Natural killer cell treated with Interleukin-12 subunit alpha and Interleukin-12 subunit beta and Interleukin-15 and Interleukin-18, amount 100 ng/mL, for 72 hours (primary cell): Measurements from ENCODE around the gene APC. TPM values are rescaled to one million over a fixed set of nuclear protein-coding genes. Genes with fewer than 3 reads are reported as not detected.

Experiments used
- ATAC-seq, 2 donors: fragments of 150-1000 bp; cut with Tn5 transposase in 1 of 2; sonication (Bioruptor Pico), chemical (Tn5 transposase) in 1 of 2; 2 replicates each; pipeline ENCODE4 v1.10.0; 2021
- DNase-seq: peaks from one replicate; pipeline ENCODE4 v3.0.0; 2022; ENCODE audit warnings: low spot score
- H3K27ac Mint-ChIP-seq, 2 donors: 1 replicate in 1 of 2; 2 replicates in 1 of 2; pipeline ENCODE4 v1.8.0; 2022; ENCODE audit warnings: mixed read lengths in 2 of 2, mild to moderate bottlenecking in 1 of 2, moderate library complexity in 1 of 2
- H3K27me3 Mint-ChIP-seq, 2 donors: 1 replicate in 1 of 2; 2 replicates in 1 of 2; pipeline ENCODE4 v1.8.0; 2022; ENCODE audit warnings: mixed read lengths in 2 of 2
- H3K36me3 Mint-ChIP-seq: one replicate; pipeline ENCODE4 v1.8.0; 2022; ENCODE audit warnings: mixed read lengths
- H3K4me1 Mint-ChIP-seq, 2 donors: 1 replicate in 1 of 2; 2 replicates in 1 of 2; pipeline ENCODE4 v1.8.0; 2022; ENCODE audit warnings: low read depth in 2 of 2, mixed read lengths in 2 of 2, mild to moderate bottlenecking in 1 of 2
- H3K4me3 Mint-ChIP-seq: one replicate; pipeline ENCODE4 v1.8.0; 2022; ENCODE audit warnings: mixed read lengths
- H3K9me3 Mint-ChIP-seq: 2 replicates; pipeline ENCODE4 v1.8.0; 2022; ENCODE audit warnings: mixed read lengths
- total RNA-seq, 2 donors: library from RNA; stranded (reverse); gene quantifications; one replicate each; pipeline ENCODE4 v1.2.3, GENCODE V29; 2022

Gene APC
- total RNA-seq, 2 donors from 2014 or later = 31.8 to 38.5 TPM

- no peak for ATAC-seq
- H3K36me3 Mint-ChIP-seq = no peaks in the 10 kb centered on the region
Observed at GRCh38 chr5:112776301-112776856, 38.7 kb downstream of the APC start.

GRCh38 chr5:112779531-112779930 lies 41.8 kb downstream of the APC start:
- H3K4me1 Mint-ChIP-seq = peaks cover 4 to 6% of the 10 kb centered on the region in 2 donors
- H3K27me3 Mint-ChIP-seq = no peaks in the 10 kb centered on the region
- peaks cover 8% of the 10 kb centered on the region for H3K36me3 Mint-ChIP-seq
- H3K9me3 Mint-ChIP-seq = no peaks in the 10 kb centered on the region
- ATAC-seq (peak in 1 of 2 donors; percentile 40), DNase-seq (no peak)
- no peak overlapping the region for H3K27ac Mint-ChIP-seq
- no peak overlapping the region for H3K4me3 Mint-ChIP-seq

More at GRCh38 chr5:112776301-112776856, 38.7 kb downstream of the APC start:
- Mint-ChIP-seq H3K9me3 (no peaks in the 10 kb centered on the region), H3K4me3 (no peak overlapping the region), H3K27ac (no peak overlapping the region), H3K27me3 (no peaks in the 10 kb centered on the region), H3K4me1 (peaks cover 4 to 6% of the 10 kb centered on the region in 2 donors)
- DNase-seq = no peak

GRCh38 chr5:112784726-112785125 lies 47.0 kb downstream of the APC start:
- no peak overlapping the region for H3K27ac Mint-ChIP-seq
- DNase-seq = no peak
- no peak for ATAC-seq
- H3K27me3 Mint-ChIP-seq = no peaks in the 10 kb centered on the region
- H3K4me1 Mint-ChIP-seq = peaks cover under 1% of the 10 kb centered on the region in 2 donors
- H3K4me3 Mint-ChIP-seq = no peak overlapping the region
- H3K9me3 Mint-ChIP-seq = no peaks in the 10 kb centered on the region
- peaks cover 8% of the 10 kb centered on the region for H3K36me3 Mint-ChIP-seq

GRCh38 chr5:112787261-112787660 lies 49.6 kb downstream of the APC start:
- ATAC-seq = no peak
- no peaks in the 10 kb centered on the region for H3K9me3 Mint-ChIP-seq
- peaks cover 2% of the 10 kb centered on the region for H3K36me3 Mint-ChIP-seq
- no peak for DNase-seq
- H3K27me3 Mint-ChIP-seq = no peaks in the 10 kb centered on the region
- H3K4me3 Mint-ChIP-seq = no peak overlapping the region
- H3K27ac Mint-ChIP-seq = no peak overlapping the region
- no peaks in the 10 kb centered on the region for H3K4me1 Mint-ChIP-seq

- ATAC-seq (no peak), DNase-seq (no peak)
- H3K9me3 Mint-ChIP-seq = no peaks in the 10 kb centered on the region
- no peaks in the 10 kb centered on the region for H3K4me1 Mint-ChIP-seq
- H3K36me3 Mint-ChIP-seq = peaks cover 3% of the 10 kb centered on the region
- H3K4me3 Mint-ChIP-seq = no peak overlapping the region
- H3K27me3 Mint-ChIP-seq = no peaks in the 10 kb centered on the region
- no peak overlapping the region for H3K27ac Mint-ChIP-seq
Observed at GRCh38 chr5:112787896-112788295, 50.2 kb downstream of the APC start.

GRCh38 chr5:112793201-112793600 lies 55.5 kb downstream of the APC start:
- H3K27me3 Mint-ChIP-seq = no peaks in the 10 kb centered on the region
- no peak for ATAC-seq
- peaks cover 4 to 5% of the 10 kb centered on the region in 2 donors for H3K4me1 Mint-ChIP-seq
- H3K36me3 Mint-ChIP-seq = peaks cover 29% of the 10 kb centered on the region
- no peaks in the 10 kb centered on the region for H3K9me3 Mint-ChIP-seq
- peak overlapping the region in 1 of 2 donors; percentile 22 for H3K27ac Mint-ChIP-seq
- no peak for DNase-seq
- no peak overlapping the region for H3K4me3 Mint-ChIP-seq

- H3K36me3 Mint-ChIP-seq = peaks cover 29% of the 10 kb centered on the region
- no peak overlapping the region for H3K4me3 Mint-ChIP-seq
- DNase-seq = no peak
- no peak for ATAC-seq
- H3K9me3 Mint-ChIP-seq = no peaks in the 10 kb centered on the region
- H3K4me1 Mint-ChIP-seq = peaks cover 5 to 7% of the 10 kb centered on the region in 2 donors
- peak overlapping the region in 1 of 2 donors; percentile 25 for H3K27ac Mint-ChIP-seq
- no peaks in the 10 kb centered on the region for H3K27me3 Mint-ChIP-seq
Observed at GRCh38 chr5:112794410-112794809, 56.7 kb downstream of the APC start.

- Mint-ChIP-seq H3K36me3 (peaks cover 29% of the 10 kb centered on the region), H3K4me3 (no peak overlapping the region), H3K4me1 (peaks cover 5 to 11% of the 10 kb centered on the region in 2 donors), H3K9me3 (no peaks in the 10 kb centered on the region), H3K27me3 (no peaks in the 10 kb centered on the region), H3K27ac (no peak overlapping the region)
- no peak for ATAC-seq
- DNase-seq = no peak
Observed at GRCh38 chr5:112795342-112795741, 57.7 kb downstream of the APC start.

GRCh38 chr5:112795944-112796678 lies 58.4 kb downstream of the APC start:
- Mint-ChIP-seq H3K4me3 (no peak overlapping the region), H3K9me3 (no peaks in the 10 kb centered on the region), H3K27ac (no peak overlapping the region), H3K27me3 (no peaks in the 10 kb centered on the region), H3K36me3 (peaks cover 29% of the 10 kb centered on the region), H3K4me1 (peaks cover 5 to 11% of the 10 kb centered on the region in 2 donors)
- DNase-seq = no peak
- ATAC-seq = no peak

- Mint-ChIP-seq H3K4me1 (peaks cover 5 to 8% of the 10 kb centered on the region in 2 donors), H3K9me3 (no peaks in the 10 kb centered on the region), H3K27me3 (no peaks in the 10 kb centered on the region), H3K36me3 (peaks cover 15% of the 10 kb centered on the region), H3K4me3 (no peak overlapping the region), H3K27ac (peak overlapping the region in 1 of 2 donors; percentile 11)
- ATAC-seq = no peak
- DNase-seq = no peak
Observed at GRCh38 chr5:112799661-112800060, 62.0 kb downstream of the APC start.

GRCh38 chr5:112800891-112801290 lies 63.2 kb downstream of the APC start:
- H3K4me3 Mint-ChIP-seq = no peak overlapping the region
- no peak overlapping the region for H3K27ac Mint-ChIP-seq
- no peaks in the 10 kb centered on the region for H3K27me3 Mint-ChIP-seq
- ATAC-seq = no peak
- no peak for DNase-seq
- peaks cover 0 to 9% of the 10 kb centered on the region in 2 donors for H3K4me1 Mint-ChIP-seq
- H3K36me3 Mint-ChIP-seq = peaks cover 9% of the 10 kb centered on the region
- no peaks in the 10 kb centered on the region for H3K9me3 Mint-ChIP-seq

- no peak overlapping the region for H3K27ac Mint-ChIP-seq
- H3K27me3 Mint-ChIP-seq = no peaks in the 10 kb centered on the region
- ATAC-seq (no peak), DNase-seq (no peak)
- peaks cover 3% of the 10 kb centered on the region for H3K36me3 Mint-ChIP-seq
- no peak overlapping the region for H3K4me3 Mint-ChIP-seq
- no peaks in the 10 kb centered on the region for H3K9me3 Mint-ChIP-seq
- peaks cover 7 to 10% of the 10 kb centered on the region in 2 donors for H3K4me1 Mint-ChIP-seq
Observed at GRCh38 chr5:112811023-112811422, 73.3 kb downstream of the APC start.

GRCh38 chr5:112812549-112812948 lies 74.9 kb downstream of the APC start:
- no peak overlapping the region for H3K4me3 Mint-ChIP-seq

GRCh38 chr5:112820246-112820645 lies 82.6 kb downstream of the APC start:
- no peaks in the 10 kb centered on the region for H3K27me3 Mint-ChIP-seq
- no peak overlapping the region for H3K4me3 Mint-ChIP-seq
- no peak overlapping the region for H3K27ac Mint-ChIP-seq
- ATAC-seq (no peak), DNase-seq (no peak)
- no peaks in the 10 kb centered on the region for H3K4me1 Mint-ChIP-seq
- H3K9me3 Mint-ChIP-seq = no peaks in the 10 kb centered on the region
- H3K36me3 Mint-ChIP-seq = peaks cover 10% of the 10 kb centered on the region

More at GRCh38 chr5:112812549-112812948, 74.9 kb downstream of the APC start:
- DNase-seq = no peak
- peaks cover 5% of the 10 kb centered on the region for H3K36me3 Mint-ChIP-seq
- H3K4me1 Mint-ChIP-seq = peaks cover 7 to 9% of the 10 kb centered on the region in 2 donors
- H3K27me3 Mint-ChIP-seq = no peaks in the 10 kb centered on the region
- ATAC-seq = peak in 1 of 2 donors; percentile 44
- no peaks in the 10 kb centered on the region for H3K9me3 Mint-ChIP-seq
- peak overlapping the region; percentile 3 to 9 for H3K27ac Mint-ChIP-seq
